ENCODE results near the gene TSSC4.
A peak's percentile ranks its signal among the peaks of the same experiment; 100 is the strongest.
"Not testable (repeated sequence)": the region's sequence is repeated elsewhere in the genome, so short reads cannot be mapped to it uniquely, and the experiment has no call there.

Gene TSSC4

GRCh38 chr11:2400069-2400761, at the start of gene TSSC4:
Gene TSSC4, plus strand, starts transcription at chr11:2400750. Its CDS starts 1,884 bp downstream, at chr11:2402634.
- DNase-seq (ENCODE audit: low read depth): peak; percentile 100

- no peak for DNase-seq (ENCODE audit: low read depth)
These were observed 48.8 kb upstream of the TSSC4 start for GRCh38 chr11:2351701-2352100.

DNA sequence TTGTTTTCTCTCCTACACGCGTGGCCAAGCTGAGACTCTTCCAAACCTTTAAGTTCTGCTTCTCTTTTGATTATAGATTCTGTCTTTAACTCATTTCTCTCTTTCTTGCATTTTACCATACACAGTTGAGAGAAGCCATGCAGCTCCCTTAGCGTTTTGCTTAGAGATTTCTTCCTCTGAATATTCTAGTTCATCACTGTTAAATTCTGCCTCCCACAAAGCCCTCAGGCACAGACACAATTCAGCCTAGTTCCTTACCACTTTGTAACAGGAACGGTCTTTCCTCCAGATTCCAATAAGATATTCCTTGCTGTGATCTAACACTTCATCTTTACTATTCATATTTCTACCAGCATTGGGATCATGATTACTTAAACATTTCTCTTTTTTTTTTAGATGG, 48.1 kb upstream of the TSSC4 start:
- no peak for DNase-seq (ENCODE audit: low read depth)

GRCh38 chr11:2355000-2355644, 45.4 kb upstream of the TSSC4 start:
- DNase-seq (ENCODE audit: low read depth): no peak

DNA sequence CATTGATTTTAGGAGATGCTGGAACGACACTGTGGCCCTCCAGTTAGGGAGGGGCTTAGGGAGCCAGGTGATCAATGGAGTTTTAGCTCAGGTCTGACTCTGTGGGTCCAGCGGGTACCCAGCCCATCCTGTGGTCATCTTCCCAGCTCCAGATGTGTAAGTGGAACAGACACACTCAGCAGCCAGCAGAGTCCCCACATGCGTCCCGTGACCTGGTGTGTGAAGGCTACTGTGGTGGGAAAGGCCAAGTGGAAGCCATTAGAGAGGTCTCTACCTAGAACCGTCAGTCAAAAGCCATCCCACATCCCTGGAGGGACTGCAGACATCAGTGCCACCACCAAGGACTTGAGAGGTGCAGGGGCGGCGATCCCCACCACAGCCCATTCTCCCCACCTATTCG, 43.3 kb upstream of the TSSC4 start:
- DNase-seq (ENCODE audit: low read depth): no peak

- not testable (repeated sequence) for DNase-seq (ENCODE audit: low read depth)
These were observed 42.9 kb upstream of the TSSC4 start for GRCh38 chr11:2357651-2358050.

DNA sequence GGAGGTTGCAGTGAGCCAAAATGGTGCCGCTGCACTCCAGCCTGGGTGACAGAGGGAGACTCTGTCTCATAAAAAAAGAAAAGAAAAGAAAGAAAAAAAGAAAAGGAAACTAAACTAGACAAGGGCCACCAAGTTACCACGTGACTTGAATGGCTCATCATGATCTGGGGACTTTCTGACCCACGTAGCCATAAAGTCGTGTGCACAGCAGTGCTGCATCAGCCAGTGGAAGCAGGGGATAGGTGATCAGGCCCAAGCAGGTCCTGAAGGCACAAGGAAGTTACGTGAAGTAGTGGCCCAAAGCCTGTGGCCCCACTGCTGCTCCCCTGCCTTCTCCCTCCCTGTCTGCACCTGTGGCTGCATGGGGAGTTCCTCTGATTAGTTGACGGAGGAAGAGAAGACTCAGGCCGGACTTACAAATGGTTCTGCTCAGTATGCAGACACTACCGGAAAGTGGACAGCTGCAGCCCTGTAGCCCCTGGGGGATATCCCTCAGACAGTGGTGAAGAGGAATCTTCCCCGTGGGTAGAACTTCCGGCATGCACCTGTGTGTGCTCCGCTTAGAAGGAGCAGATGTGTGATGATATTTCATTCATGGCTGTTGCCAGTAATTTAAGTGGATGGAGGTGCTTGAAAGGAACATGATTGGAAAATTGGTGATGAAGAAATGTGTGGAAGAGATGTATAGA, 41.7 kb upstream of the TSSC4 start:
- no peak for DNase-seq (ENCODE audit: low read depth)

GRCh38 chr11:2359557-2359956, 41.0 kb upstream of the TSSC4 start:
- no peak for DNase-seq (ENCODE audit: low read depth)

DNA sequence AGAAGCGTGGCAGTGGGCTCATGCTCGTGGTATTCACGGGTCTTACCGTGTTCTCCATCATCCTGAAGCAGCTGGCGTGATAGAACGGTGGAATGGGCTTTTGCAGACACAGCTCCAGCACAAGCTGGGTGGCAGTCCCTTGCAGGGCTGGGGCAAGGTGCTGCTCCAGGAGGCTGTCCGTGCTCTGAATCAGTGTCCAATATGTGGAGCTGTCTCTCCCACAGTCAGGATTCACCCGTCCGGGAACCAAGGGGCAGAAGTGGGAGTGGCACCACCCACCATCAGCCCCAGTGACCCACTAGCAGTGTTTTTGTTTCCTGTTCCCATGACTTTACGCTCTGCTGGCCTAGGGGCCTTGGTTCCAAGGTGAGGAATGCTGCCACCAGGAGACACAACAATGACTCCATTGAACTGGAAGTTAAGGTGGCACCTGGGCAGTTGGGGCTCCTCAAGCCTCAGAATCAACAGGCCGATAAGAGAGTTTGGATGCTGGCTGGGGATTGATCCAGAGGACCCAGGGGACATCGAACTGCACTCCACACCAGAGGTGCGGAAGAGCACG, 40.4 kb upstream of the TSSC4 start:
- no peak for DNase-seq (ENCODE audit: low read depth)

- no peak for DNase-seq (ENCODE audit: low read depth)
These were observed 39.0 kb upstream of the TSSC4 start for GRCh38 chr11:2361565-2361964.

DNA sequence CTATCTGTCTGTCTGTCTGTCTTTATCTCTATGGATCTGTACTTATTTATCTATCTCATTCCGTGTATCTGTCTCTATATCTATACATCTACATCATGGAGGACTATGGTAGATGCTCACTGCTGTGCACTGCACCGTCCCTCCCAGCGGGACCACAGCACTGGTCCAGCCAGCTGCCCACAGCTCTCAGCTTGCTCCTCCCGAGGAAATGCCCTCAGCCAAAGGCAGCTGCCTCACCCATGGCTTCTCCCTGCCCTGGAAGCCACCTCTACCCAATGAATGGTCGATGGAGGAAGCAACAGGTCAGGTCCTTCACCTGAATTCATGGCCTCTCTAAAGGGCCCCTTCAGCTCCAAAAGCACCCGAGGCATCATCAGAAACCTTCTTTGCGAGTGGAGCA, 38.1 kb upstream of the TSSC4 start:
- DNase-seq (ENCODE audit: low read depth): no peak

GRCh38 chr11:2363130-2363529, 37.4 kb upstream of the TSSC4 start:
- no peak for DNase-seq (ENCODE audit: low read depth)

GRCh38 chr11:2363577-2364370, 36.8 kb upstream of the TSSC4 start:
- no peak for DNase-seq (ENCODE audit: low read depth)

DNA sequence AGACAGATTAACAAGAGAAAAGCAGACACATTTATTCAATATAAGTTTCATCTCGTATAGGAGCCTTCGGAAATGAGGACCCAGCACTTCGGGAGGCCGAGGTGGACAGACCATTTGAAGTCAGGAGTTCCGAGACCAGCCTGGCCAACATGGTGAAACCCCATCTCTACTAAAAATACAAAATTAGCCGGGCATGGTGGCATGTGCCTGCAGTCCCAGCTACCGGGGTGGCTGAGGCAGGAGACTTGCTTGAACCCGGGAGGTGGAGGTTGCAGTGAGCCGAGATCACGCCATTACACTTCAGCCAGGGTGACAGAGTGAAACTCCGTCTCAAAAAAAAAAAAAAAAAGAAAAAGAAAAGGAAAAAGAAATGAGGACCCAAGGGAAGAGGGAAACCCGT, 36.2 kb upstream of the TSSC4 start:
- not testable (repeated sequence) for DNase-seq (ENCODE audit: low read depth)

- no peak for DNase-seq (ENCODE audit: low read depth)
These were observed 34.9 kb upstream of the TSSC4 start for GRCh38 chr11:2365571-2366210.

DNA sequence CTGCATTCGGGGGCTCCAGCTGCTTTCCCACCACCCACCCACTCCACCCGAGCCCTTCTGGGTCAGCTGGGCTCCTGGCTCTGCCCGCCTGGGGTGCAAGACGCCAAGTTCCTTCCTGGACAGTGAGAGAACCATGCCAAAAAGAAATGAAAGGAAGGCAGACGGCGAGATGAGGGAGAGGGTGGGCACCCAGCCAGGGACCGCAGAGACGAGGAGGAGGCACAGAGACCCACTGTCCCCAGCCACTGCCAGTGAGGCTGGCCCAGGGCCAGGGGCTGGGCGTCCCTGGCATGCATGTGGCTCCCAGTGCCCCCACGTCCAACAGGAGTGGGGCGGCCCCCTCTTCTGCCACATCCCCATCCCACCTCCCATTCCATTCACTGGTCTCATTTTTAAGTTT, 34.3 kb upstream of the TSSC4 start:
- DNase-seq (ENCODE audit: low read depth): no peak

GRCh38 chr11:2366733-2367132, 33.8 kb upstream of the TSSC4 start:
- DNase-seq (ENCODE audit: low read depth): no peak

- no peak for DNase-seq (ENCODE audit: low read depth)
These were observed 33.0 kb upstream of the TSSC4 start for GRCh38 chr11:2367266-2368160.

GRCh38 chr11:2368178-2368850, 32.2 kb upstream of the TSSC4 start:
- no peak for DNase-seq (ENCODE audit: low read depth)

DNA sequence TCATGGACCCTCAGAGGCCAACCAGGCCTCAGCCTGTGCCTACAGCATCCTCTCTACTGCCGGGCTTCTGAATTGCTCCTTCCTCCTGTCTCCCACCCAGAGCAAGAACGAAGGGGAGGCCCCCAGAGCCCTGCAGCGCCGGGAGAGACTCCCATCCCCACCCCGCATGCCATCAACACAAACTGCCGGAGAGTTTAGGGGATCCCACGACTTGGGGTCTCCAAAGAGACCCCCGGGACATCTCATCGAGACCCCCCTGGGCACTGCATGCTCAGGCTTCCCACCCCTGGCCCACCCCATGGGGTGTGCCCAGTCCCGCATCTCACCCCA, 31.7 kb upstream of the TSSC4 start:
- DNase-seq (ENCODE audit: low read depth): no peak
